H9 (cell line): Measurements from ENCODE around the gene BAHD1. TPM values are rescaled to one million over a fixed set of nuclear protein-coding genes. Genes with fewer than 3 reads are reported as not detected.

Experiments
- DNase-seq: peaks from one replicate; pipeline ENCODE4 v3.0.0-alpha.2; 2017
- H2AFZ ChIP-seq: one replicate; pipeline ENCODE4 v1.6.1; 2013; ENCODE audit warnings: mild to moderate bottlenecking, low read length, control low read depth, moderate library complexity
- H2AK5ac ChIP-seq: 2 replicates; pipeline ENCODE4 v1.6.1; 2013; ENCODE audit warnings: low read length, control low read depth, mixed read lengths; ENCODE audit not compliant: insufficient read length
- H2BK120ac ChIP-seq: one replicate; pipeline ENCODE4 v1.6.1; 2013; ENCODE audit warnings: low read depth, mild to moderate bottlenecking, low read length, control low read depth, inconsistent platforms; ENCODE audit not compliant: poor library complexity, severe bottlenecking
- H2BK12ac ChIP-seq: 2 replicates; pipeline ENCODE4 v1.6.1; 2013; ENCODE audit warnings: low read length, control low read depth, mixed read lengths, low read depth; ENCODE audit not compliant: insufficient read length
- H2BK15ac ChIP-seq: 2 replicates; pipeline ENCODE4 v1.6.1; 2013; ENCODE audit warnings: low read depth, low read length, control low read depth
- H2BK20ac ChIP-seq: one replicate; pipeline ENCODE4 v1.6.1; 2013; ENCODE audit warnings: low read depth, mild to moderate bottlenecking, low read length, control low read depth, inconsistent platforms; ENCODE audit not compliant: poor library complexity, severe bottlenecking
- H2BK5ac ChIP-seq: 2 replicates; pipeline ENCODE4 v1.6.1; 2013; ENCODE audit warnings: low read length, control low read depth, mixed read lengths; ENCODE audit not compliant: insufficient read length
- H3K14ac ChIP-seq: 2 replicates; pipeline ENCODE4 v1.6.1; 2013; ENCODE audit warnings: low read length, control low read depth; ENCODE audit not compliant: insufficient read depth
- H3K18ac ChIP-seq: 2 replicates; pipeline ENCODE4 v1.6.1; 2013; ENCODE audit warnings: low read depth, mild to moderate bottlenecking, mixed read lengths, low read length, control low read depth; ENCODE audit not compliant: insufficient read length
- H3K23ac ChIP-seq: 2 replicates; pipeline ENCODE4 v1.6.1; 2013; ENCODE audit warnings: low read length, control low read depth, mixed read lengths, low read depth; ENCODE audit not compliant: insufficient read length
- H3K23me2 ChIP-seq: 2 replicates; pipeline ENCODE4 v1.6.1; 2013; ENCODE audit warnings: low read depth, mild to moderate bottlenecking, mixed read lengths, low read length, control low read depth; ENCODE audit not compliant: insufficient read length, poor library complexity, severe bottlenecking
- H3K27ac ChIP-seq: 2 replicates; pipeline ENCODE4 v1.5.1; 2013; ENCODE audit warnings: low read length, control low read depth, mixed read lengths, low read depth; ENCODE audit not compliant: insufficient read length
- H3K27me3 ChIP-seq: 2 replicates; pipeline ENCODE4 v1.6.1; 2013; ENCODE audit warnings: low read length, control low read depth, inconsistent platforms; ENCODE audit not compliant: insufficient read depth
- H3K4ac ChIP-seq: 2 replicates; pipeline ENCODE4 v1.6.1; 2013; ENCODE audit warnings: low read depth, mild to moderate bottlenecking, control low read depth, inconsistent platforms, low read length, moderate library complexity
- H3K4me1 ChIP-seq: 2 replicates; pipeline ENCODE4 v1.6.1; 2013; ENCODE audit warnings: low read length, control low read depth, inconsistent platforms; ENCODE audit not compliant: insufficient read depth
- H3K4me2 ChIP-seq: 2 replicates; pipeline ENCODE4 v1.6.1; 2013; ENCODE audit warnings: low read length, control low read depth, mixed read lengths; ENCODE audit not compliant: insufficient read length, insufficient read depth
- H3K56ac ChIP-seq: 2 replicates; pipeline ENCODE4 v1.6.1; 2013; ENCODE audit warnings: low read depth, mild to moderate bottlenecking, mixed read lengths, low read length, control low read depth; ENCODE audit not compliant: insufficient read length
- H3K79me1 ChIP-seq: 2 replicates; pipeline ENCODE4 v1.6.1; 2013; ENCODE audit warnings: low read depth, mild to moderate bottlenecking, moderate library complexity, low read length, control low read depth, inconsistent platforms; ENCODE audit not compliant: insufficient read depth, poor library complexity, severe bottlenecking
- H3K79me2 ChIP-seq: 2 replicates; pipeline ENCODE4 v1.6.1; 2013; ENCODE audit warnings: low read length, control low read depth, inconsistent platforms; ENCODE audit not compliant: insufficient read depth
- H3K9ac ChIP-seq: 2 replicates; pipeline ENCODE4 v1.6.1; 2013; ENCODE audit warnings: low read length, control low read depth, mixed read lengths; ENCODE audit not compliant: insufficient read length; ENCODE audit errors: extremely low read depth
- H3K9me3 ChIP-seq: one replicate; pipeline ENCODE4 v1.6.1; 2013; ENCODE audit warnings: low read depth, low read length, inconsistent platforms; ENCODE audit not compliant: control insufficient read depth
- H3T11ph ChIP-seq: one replicate; pipeline ENCODE4 v1.6.1; 2013; ENCODE audit warnings: mild to moderate bottlenecking, low read length, control low read depth, inconsistent platforms
- H4K20me1 ChIP-seq: one replicate; pipeline ENCODE4 v1.6.1; 2013; ENCODE audit not compliant: control insufficient read depth, insufficient read length, insufficient read depth
- H4K5ac ChIP-seq: 2 replicates; pipeline ENCODE4 v1.6.1; 2013; ENCODE audit warnings: low read depth, mild to moderate bottlenecking, mixed read lengths, low read length, control low read depth; ENCODE audit not compliant: insufficient read length
- H4K8ac ChIP-seq: replicated peaks from 2 replicates; pipeline ENCODE4 v1.6.1; 2013; ENCODE audit warnings: low read length, control low read depth, mixed read lengths, low read depth; ENCODE audit not compliant: insufficient read length
- H4K91ac ChIP-seq: 2 replicates; pipeline ENCODE4 v1.6.1; 2013; ENCODE audit warnings: low read depth, mild to moderate bottlenecking, moderate library complexity, mixed read lengths, low read length, control low read depth; ENCODE audit not compliant: insufficient read length
- H3K27ac Mint-ChIP-seq, 3 experiments: 2 replicates in 2 of 3; 3 replicates in 1 of 3; pipeline ENCODE4 v1.8.0; 2020 to 2021; ENCODE audit warnings: mixed read lengths in 3 of 3, mild to moderate bottlenecking in 1 of 3, moderate library complexity in 1 of 3
- H3K27me3 Mint-ChIP-seq: 2 replicates; pipeline ENCODE4 v1.8.0; 2021; ENCODE audit warnings: low read depth, mild to moderate bottlenecking, moderate library complexity, mixed read lengths
- H3K36me3 Mint-ChIP-seq, 3 experiments: 2 replicates in 2 of 3; 3 replicates in 1 of 3; pipeline ENCODE4 v1.8.0; 2020 to 2021; ENCODE audit warnings: low read depth in 3 of 3, mixed read lengths in 3 of 3; ENCODE audit not compliant: insufficient read depth in 1 of 3
- H3K4me1 Mint-ChIP-seq, 2 experiments: 2 replicates each; pipeline ENCODE4 v1.8.0; 2020; ENCODE audit warnings: mixed read lengths in 2 of 2
- H3K4me3 Mint-ChIP-seq, 2 experiments: 2 replicates in 1 of 2; 3 replicates in 1 of 2; pipeline ENCODE4 v1.8.0; 2020 to 2021; ENCODE audit warnings: mild to moderate bottlenecking in 2 of 2, mixed read lengths in 2 of 2, moderate library complexity in 1 of 2
- H3K9me3 Mint-ChIP-seq, 2 experiments: 2 replicates in 1 of 2; 3 replicates in 1 of 2; pipeline ENCODE4 v1.8.0; 2020; ENCODE audit warnings: mild to moderate bottlenecking in 2 of 2, mixed read lengths in 2 of 2, moderate library complexity in 1 of 2
- WGBS: extraction: QIAGEN DNeasy Blood & Tissue Kit; methylation state at CpG from one replicate; pipeline ENCODE4 v1.1.7; 2013; ENCODE audit warnings: missing lambda C conversion rate, low lambda C conversion rate, mixed read lengths; ENCODE audit not compliant: insufficient read length; ENCODE audit errors: extremely low coverage; 5-methylcytosine and 5-hydroxymethylcytosine counted together
- total RNA-seq: library from RNA; stranded (reverse); gene quantifications from 2 replicates; pipeline ENCODE4 v1.2.1, GENCODE V29; 2021
- TF ChIP-seq, protein P1 (sequence below): fragments of 200-600 bp; sonication (generic); conservative IDR thresholded peaks from 3 replicates; pipeline ENCODE4 v1.8.0; 2021; ENCODE audit warnings: antibody characterized with exemption, mild to moderate bottlenecking

Gene BAHD1
- total RNA-seq, 1 experiment from 2014 or later, result 54.1 TPM

DNA sequence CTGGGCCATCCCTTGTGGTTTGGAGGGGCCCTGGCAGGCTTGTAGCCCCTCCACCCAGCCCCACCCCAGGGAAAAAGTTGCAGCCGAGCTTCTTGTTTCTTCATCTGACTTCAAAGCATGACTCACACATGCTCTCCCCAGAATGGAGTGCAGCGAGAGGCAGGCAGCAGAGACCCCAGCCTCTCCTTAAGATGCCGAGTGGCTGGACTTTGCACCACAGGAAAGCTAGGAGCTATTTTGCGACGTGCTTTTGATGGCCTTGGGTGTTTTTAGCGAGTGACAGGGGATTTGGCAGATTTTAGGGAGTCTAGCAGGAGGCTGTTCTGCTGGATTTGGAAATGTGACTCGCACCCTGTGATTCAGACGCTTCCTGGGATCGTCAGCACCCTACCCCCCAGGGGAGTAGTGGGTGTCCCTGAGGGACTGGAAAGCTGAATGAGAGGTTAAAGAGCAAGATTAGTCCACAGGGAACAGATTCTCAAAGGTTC is 14.2 kb downstream of the BAHD1 start:
- Histone ChIP-seq H3K4ac (no peak overlapping the region), H2AK5ac (no peak overlapping the region), H4K8ac (no peak overlapping the region), H2BK20ac (no peak overlapping the region), H4K20me1 (no peaks in the 10 kb centered on the region), H3K56ac (no peak overlapping the region), H3K9me3 (no peaks in the 10 kb centered on the region), H3K27me3 (no peaks in the 10 kb centered on the region), H2BK12ac (no peak overlapping the region), H3K14ac (no peak overlapping the region), H3K4me2 (no peak overlapping the region), H3T11ph (no peak overlapping the region), H2BK5ac (no peak overlapping the region), H3K23ac (no peak overlapping the region), H3K27ac (no peak overlapping the region), H3K4me1 (peaks cover 14% of the 10 kb centered on the region; the same call in 1 of the 2 replicates), H3K23me2 (no peaks in the 10 kb centered on the region), H4K5ac (no peak overlapping the region), H2BK15ac (no peak overlapping the region), H4K91ac (no peak overlapping the region), H3K18ac (no peak overlapping the region), H3K79me1 (peaks cover 16% of the 10 kb centered on the region), H2AFZ (no peak overlapping the region), H3K79me2 (peaks cover 50% of the 10 kb centered on the region; the same call in 1 of the 2 replicates), H2BK120ac (no peak overlapping the region), H3K9ac (no peak overlapping the region)
- no CpG with 5 or more reads among the region's 9 CpGs for WGBS
- TF ChIP-seq, protein P1, sequence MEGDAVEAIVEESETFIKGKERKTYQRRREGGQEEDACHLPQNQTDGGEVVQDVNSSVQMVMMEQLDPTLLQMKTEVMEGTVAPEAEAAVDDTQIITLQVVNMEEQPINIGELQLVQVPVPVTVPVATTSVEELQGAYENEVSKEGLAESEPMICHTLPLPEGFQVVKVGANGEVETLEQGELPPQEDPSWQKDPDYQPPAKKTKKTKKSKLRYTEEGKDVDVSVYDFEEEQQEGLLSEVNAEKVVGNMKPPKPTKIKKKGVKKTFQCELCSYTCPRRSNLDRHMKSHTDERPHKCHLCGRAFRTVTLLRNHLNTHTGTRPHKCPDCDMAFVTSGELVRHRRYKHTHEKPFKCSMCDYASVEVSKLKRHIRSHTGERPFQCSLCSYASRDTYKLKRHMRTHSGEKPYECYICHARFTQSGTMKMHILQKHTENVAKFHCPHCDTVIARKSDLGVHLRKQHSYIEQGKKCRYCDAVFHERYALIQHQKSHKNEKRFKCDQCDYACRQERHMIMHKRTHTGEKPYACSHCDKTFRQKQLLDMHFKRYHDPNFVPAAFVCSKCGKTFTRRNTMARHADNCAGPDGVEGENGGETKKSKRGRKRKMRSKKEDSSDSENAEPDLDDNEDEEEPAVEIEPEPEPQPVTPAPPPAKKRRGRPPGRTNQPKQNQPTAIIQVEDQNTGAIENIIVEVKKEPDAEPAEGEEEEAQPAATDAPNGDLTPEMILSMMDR, result no peak
- peaks cover 4 to 20% (median 6%) of the 10 kb centered on the region in 3 experiments; a peak in 6 of 7 replicates for H3K36me3 Mint-ChIP-seq
- DNase-seq, result no peak
- no peaks in the 10 kb centered on the region for H3K9me3 Mint-ChIP-seq
- H3K4me3 Mint-ChIP-seq, result no peak overlapping the region; a peak in 1 of 5 replicates
- H3K4me1 Mint-ChIP-seq, result peaks cover 65% of the 10 kb centered on the region in 2 experiments
- H3K27me3 Mint-ChIP-seq, result no peaks in the 10 kb centered on the region
- H3K27ac Mint-ChIP-seq, result peak overlapping the region; percentile 68 to 75 (median 74)
